Lung (tissue), 12 donors: ENCODE data around the gene PRDM1. TPM values are rescaled to one million over a fixed set of nuclear protein-coding genes. Genes with fewer than 3 reads are reported as not detected.

Source experiments
- ATAC-seq: fragments of 200-7000 bp; cut with Tn5 transposase; one replicate; pipeline ENCODE4 v1.9.1; 2020; ENCODE audit warnings: moderate number of reproducible peaks; ENCODE audit not compliant: insufficient read depth, low FRiP score
- DNase-seq, 3 donors: peaks; one replicate each; pipeline ENCODE4 v3.0.0-alpha.2; 2013 to 2017
- H3K27ac ChIP-seq, 2 donors: one replicate each; pipeline ENCODE4 v1.5.1; 2013; ENCODE audit warnings: mild to moderate bottlenecking in 2 of 2, moderate library complexity in 2 of 2, control low read depth in 1 of 2, inconsistent platforms in 1 of 2, low read depth in 1 of 2, low read length in 1 of 2
- H3K27me3 ChIP-seq, 3 donors: one replicate each; pipeline ENCODE4 v1.5.1; 2013; ENCODE audit warnings: low read length in 2 of 3; ENCODE audit not compliant: control insufficient read depth in 3 of 3, insufficient read depth in 3 of 3
- H3K36me3 ChIP-seq, 4 donors: one replicate each; pipeline ENCODE4 v1.5.1; 2013; ENCODE audit warnings: low read length in 4 of 4, mild to moderate bottlenecking in 1 of 4, moderate library complexity in 1 of 4; ENCODE audit not compliant: control insufficient read depth in 4 of 4, insufficient read depth in 4 of 4
- H3K4me1 ChIP-seq, 5 donors: one replicate each; pipeline ENCODE4 v1.5.1; 2013; ENCODE audit warnings: low read length in 5 of 5, mild to moderate bottlenecking in 2 of 5, moderate library complexity in 1 of 5; ENCODE audit not compliant: control insufficient read depth in 5 of 5, insufficient read depth in 5 of 5
- H3K4me3 ChIP-seq: one replicate; pipeline ENCODE4 v1.5.1; 2013; ENCODE audit warnings: mild to moderate bottlenecking, control low read depth, moderate library complexity
- H3K9ac ChIP-seq, 2 donors: one replicate each; pipeline ENCODE4 v1.5.1; 2013; ENCODE audit warnings: low read length in 2 of 2, control low read depth in 1 of 2; ENCODE audit not compliant: insufficient read depth in 1 of 2
- H3K9me3 ChIP-seq, 4 donors: one replicate each; pipeline ENCODE4 v1.5.1; 2013; ENCODE audit warnings: low read length in 3 of 4, mild to moderate bottlenecking in 1 of 4, moderate library complexity in 1 of 4; ENCODE audit not compliant: control insufficient read depth in 4 of 4, insufficient read depth in 3 of 4
- CTCF ChIP-seq: IDR thresholded peaks from 2 replicates; pipeline ENCODE4 v1.5.1; 2012; ENCODE audit warnings: mild to moderate bottlenecking; ENCODE audit errors: control extremely low read depth, extremely low read depth
- WGBS, 2 donors: extraction: QIAGEN DNeasy Blood & Tissue Kit; methylation state at CpG; one replicate each; pipeline ENCODE4 v1.1.7; 2013; 5-methylcytosine and 5-hydroxymethylcytosine counted together
- polyA plus RNA-seq, 2 donors: library from polyadenylated mRNA; stranded (reverse); fragments of 200-250 nt; gene quantifications; one replicate each; pipeline ENCODE4 v1.2.1, GENCODE V29; 2013
- total RNA-seq, 2 donors: library from RNA; depleted of rRNA in 1 of 2; stranded (reverse); fragments of >200 nt in 1 of 2; gene quantifications; one replicate each; pipeline ENCODE4 v1.2.1, GENCODE V29; 2014 to 2021
- donor health status: control.
- donor health status: control.
- donor health status: Bipolar disorder and iron deficiency.
- donor health status: healthy.
- donor health status: DM: yes; HTN: yes; CAD: no.

The PRDM1 gene
- total and polyA plus RNA-seq, 4 donors: 2.3 to 12.4 (median 8.8) TPM

GRCh38 chr6:106097411-106098231 lies 11.5 kb downstream of the PRDM1 start:
- H3K9me3 ChIP-seq: no peaks in the 10 kb centered on the region
- WGBS, 2 donors: 3 to 6% methylated on average over 19 of the region's 19 CpGs
- TF ChIP-seq CTCF: no peak
- peak in 2 of 3 donors; percentile 57 to 71 for DNase-seq
- peaks cover 0 to 4% (median 0%) of the 10 kb centered on the region in 4 donors for H3K36me3 ChIP-seq
- peak overlapping the region; percentile 49 to 90 for H3K27ac ChIP-seq
- ATAC-seq: peak; percentile 71
- peaks cover 3 to 65% (median 54%) of the 10 kb centered on the region in 3 donors for H3K27me3 ChIP-seq
- peaks cover 0 to 18% (median 7%) of the 10 kb centered on the region in 5 donors for H3K4me1 ChIP-seq
- peak overlapping the region; percentile 21 for H3K4me3 ChIP-seq
- H3K9ac ChIP-seq: peak overlapping the region in 1 of 2 donors; percentile 29

- WGBS, 2 donors: 22 to 38% methylated on average over 19 of the region's 19 CpGs
- H3K9me3 ChIP-seq: no peaks in the 10 kb centered on the region
- H3K27ac ChIP-seq: peak overlapping the region; percentile 49 to 85
- peak overlapping the region; percentile 36 for H3K4me3 ChIP-seq
- H3K9ac ChIP-seq: no peak overlapping the region
- DNase-seq (peak in 2 of 3 donors; percentile 39 to 62), ATAC-seq (peak; percentile 31)
- peaks cover 3 to 73% (median 55%) of the 10 kb centered on the region in 3 donors for H3K27me3 ChIP-seq
- H3K36me3 ChIP-seq: peaks cover 0 to 4% (median 0%) of the 10 kb centered on the region in 4 donors
- no peak for TF ChIP-seq CTCF
- H3K4me1 ChIP-seq: peaks cover 0 to 22% (median 8%) of the 10 kb centered on the region in 5 donors
Observed at GRCh38 chr6:106098383-106099234, 12.5 kb downstream of the PRDM1 start.

- peaks cover 0 to 22% (median 8%) of the 10 kb centered on the region in 5 donors for H3K4me1 ChIP-seq
- TF ChIP-seq CTCF: no peak
- no peak overlapping the region for H3K9ac ChIP-seq
Observed at GRCh38 chr6:106099235-106099537, 13.1 kb downstream of the PRDM1 start.

More at GRCh38 chr6:106099235-106099537, 13.1 kb downstream of the PRDM1 start:
- H3K9me3 ChIP-seq: no peaks in the 10 kb centered on the region
- peaks cover 0 to 4% (median 0%) of the 10 kb centered on the region in 4 donors for H3K36me3 ChIP-seq
- peak overlapping the region; percentile 33 to 64 for H3K27ac ChIP-seq
- H3K4me3 ChIP-seq: peak overlapping the region; percentile 36
- WGBS, 2 donors: 49 to 73% methylated on average over 7 of the region's 7 CpGs
- DNase-seq (peak in 1 of 3 donors; percentile 39), ATAC-seq (no peak)
- H3K27me3 ChIP-seq: peaks cover 3 to 71% (median 58%) of the 10 kb centered on the region in 3 donors
